Measurements from ENCODE around the gene NEU3. TPM values are rescaled to one million over a fixed set of nuclear protein-coding genes. Genes with fewer than 3 reads are reported as not detected.
"Not testable (repeated sequence)": the region's sequence is repeated elsewhere in the genome, so short reads cannot be mapped to it uniquely, and the experiment has no call there.

The NEU3 gene
- total RNA-seq, 1 donor from 2014 or later = 12.7 TPM

DNA sequence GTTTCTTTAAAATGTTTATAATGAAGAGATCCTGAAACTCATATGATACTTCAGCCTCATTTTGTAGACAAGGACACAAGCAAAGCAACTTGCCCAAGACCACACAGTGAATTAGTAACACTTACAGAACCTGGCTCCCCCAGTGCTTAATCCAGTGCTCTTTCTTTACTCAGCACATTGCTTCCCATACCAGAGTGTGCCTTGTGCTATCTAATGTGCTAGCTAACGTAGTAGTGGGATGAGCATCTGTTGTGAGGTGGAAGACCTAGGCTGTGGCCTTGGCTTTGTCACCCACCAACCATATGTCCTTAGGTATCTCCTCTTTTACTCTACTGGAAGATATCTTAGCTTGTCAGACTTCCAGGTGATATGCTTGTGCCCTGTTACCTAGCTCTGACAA, 34.5 kb upstream of the NEU3 start:
- DNase-seq (ENCODE audit: low read depth, low spot score) = no peak
- Mint-ChIP-seq H3K27me3 (ENCODE audit: low read depth) (no peaks in the 10 kb centered on the region), H3K36me3 (ENCODE audit: low read depth) (no peaks in the 10 kb centered on the region), H3K27ac (ENCODE audit: unreplicated experiment) (no peak overlapping the region), H3K4me3 (no peak overlapping the region), H3K4me1 (peaks cover 33% of the 10 kb centered on the region), H3K9me3 (no peaks in the 10 kb centered on the region)
- TF ChIP-seq, protein P1, sequence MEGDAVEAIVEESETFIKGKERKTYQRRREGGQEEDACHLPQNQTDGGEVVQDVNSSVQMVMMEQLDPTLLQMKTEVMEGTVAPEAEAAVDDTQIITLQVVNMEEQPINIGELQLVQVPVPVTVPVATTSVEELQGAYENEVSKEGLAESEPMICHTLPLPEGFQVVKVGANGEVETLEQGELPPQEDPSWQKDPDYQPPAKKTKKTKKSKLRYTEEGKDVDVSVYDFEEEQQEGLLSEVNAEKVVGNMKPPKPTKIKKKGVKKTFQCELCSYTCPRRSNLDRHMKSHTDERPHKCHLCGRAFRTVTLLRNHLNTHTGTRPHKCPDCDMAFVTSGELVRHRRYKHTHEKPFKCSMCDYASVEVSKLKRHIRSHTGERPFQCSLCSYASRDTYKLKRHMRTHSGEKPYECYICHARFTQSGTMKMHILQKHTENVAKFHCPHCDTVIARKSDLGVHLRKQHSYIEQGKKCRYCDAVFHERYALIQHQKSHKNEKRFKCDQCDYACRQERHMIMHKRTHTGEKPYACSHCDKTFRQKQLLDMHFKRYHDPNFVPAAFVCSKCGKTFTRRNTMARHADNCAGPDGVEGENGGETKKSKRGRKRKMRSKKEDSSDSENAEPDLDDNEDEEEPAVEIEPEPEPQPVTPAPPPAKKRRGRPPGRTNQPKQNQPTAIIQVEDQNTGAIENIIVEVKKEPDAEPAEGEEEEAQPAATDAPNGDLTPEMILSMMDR (conservative IDR thresholded peaks at IDR 0.05) = no peak

DNA sequence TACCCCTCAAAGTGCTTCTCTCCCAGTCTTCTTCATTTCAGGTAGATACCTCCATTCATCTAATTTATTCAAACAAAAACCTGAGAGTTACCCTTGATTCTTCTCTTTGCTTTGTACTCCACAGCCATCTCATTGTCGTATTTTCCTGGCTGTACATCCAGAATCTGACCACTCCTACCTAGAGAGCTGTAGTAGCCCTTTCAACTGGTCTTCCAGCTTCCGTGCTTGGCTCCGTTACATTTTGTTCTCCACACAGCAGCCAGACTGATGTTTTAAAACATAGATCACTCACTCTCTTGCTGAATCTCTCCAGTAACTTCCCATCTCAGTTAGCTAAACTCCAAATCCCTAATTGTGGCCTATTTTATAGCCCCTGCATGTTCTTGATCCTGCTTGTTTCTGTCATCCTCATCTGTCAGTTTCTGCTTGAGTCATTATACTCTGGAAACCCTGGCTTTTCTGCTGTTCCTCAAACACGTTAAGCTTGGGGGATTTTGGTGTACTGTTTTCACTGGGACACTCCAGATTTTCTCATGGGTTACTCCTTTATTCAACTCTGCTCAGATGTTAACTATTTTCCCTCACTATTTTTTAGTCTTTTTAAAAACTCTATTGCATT, 32.2 kb upstream of the NEU3 start:
- DNase-seq (ENCODE audit: low read depth, low spot score) = no peak
- H3K4me1 Mint-ChIP-seq = peaks cover 26% of the 10 kb centered on the region
- TF ChIP-seq, protein P1 (conservative IDR thresholded peaks at IDR 0.05) = no peak
- no peak overlapping the region for H3K27ac Mint-ChIP-seq (ENCODE audit: unreplicated experiment)
- no peak overlapping the region for H3K4me3 Mint-ChIP-seq
- H3K9me3 Mint-ChIP-seq = no peaks in the 10 kb centered on the region
- no peaks in the 10 kb centered on the region for H3K27me3 Mint-ChIP-seq (ENCODE audit: low read depth)
- H3K36me3 Mint-ChIP-seq (ENCODE audit: low read depth) = no peaks in the 10 kb centered on the region

DNA sequence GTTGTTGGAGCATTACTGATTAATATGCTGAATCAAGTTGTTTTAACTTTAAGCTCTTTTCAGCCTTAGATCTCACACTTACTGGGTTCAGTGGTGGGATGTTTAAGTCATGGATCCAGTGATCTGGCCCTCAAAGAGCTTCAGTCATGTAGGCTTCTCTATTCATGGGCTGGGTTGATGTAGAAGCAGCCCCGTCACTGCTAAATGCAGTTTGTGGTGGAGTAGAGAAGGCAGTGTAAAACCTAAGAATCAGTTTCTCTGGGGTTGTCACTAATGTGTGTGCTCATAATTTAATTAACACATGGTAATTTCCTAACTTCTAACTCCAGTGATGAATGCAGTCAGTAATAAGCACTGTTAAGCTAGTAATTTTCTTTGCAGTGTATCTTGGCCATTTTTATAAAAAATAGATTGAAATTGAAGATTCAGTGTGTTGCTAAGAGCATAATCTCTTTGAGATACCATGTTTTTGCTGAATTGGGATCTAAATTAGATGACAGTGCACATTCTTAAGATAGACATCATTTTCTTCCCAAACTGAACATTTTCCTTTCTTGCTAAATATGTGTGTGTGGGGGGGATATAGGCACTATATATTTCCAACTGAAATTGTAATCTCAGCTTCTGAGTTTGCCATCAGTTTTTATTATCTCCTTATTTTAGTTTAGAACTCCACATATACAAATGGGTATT, 30.6 kb upstream of the NEU3 start:
- no peak for DNase-seq (ENCODE audit: low read depth, low spot score)
- TF ChIP-seq, protein P1 (conservative IDR thresholded peaks at IDR 0.05) = no peak
- Mint-ChIP-seq H3K4me1 (peaks cover 22% of the 10 kb centered on the region), H3K27me3 (ENCODE audit: low read depth) (no peaks in the 10 kb centered on the region), H3K4me3 (no peak overlapping the region), H3K27ac (ENCODE audit: unreplicated experiment) (no peak overlapping the region), H3K36me3 (ENCODE audit: low read depth) (no peaks in the 10 kb centered on the region), H3K9me3 (no peaks in the 10 kb centered on the region)

- peaks cover 30% of the 10 kb centered on the region for H3K4me1 Mint-ChIP-seq
- H3K36me3 Mint-ChIP-seq (ENCODE audit: low read depth); H3K9me3 Mint-ChIP-seq; H3K27me3 Mint-ChIP-seq (ENCODE audit: low read depth); H3K27ac Mint-ChIP-seq (ENCODE audit: unreplicated experiment); DNase-seq (ENCODE audit: low read depth, low spot score); H3K4me3 Mint-ChIP-seq: not testable (repeated sequence)
Observed at GRCh38 chr11:74960128-74960527, 28.6 kb upstream of the NEU3 start.

DNA sequence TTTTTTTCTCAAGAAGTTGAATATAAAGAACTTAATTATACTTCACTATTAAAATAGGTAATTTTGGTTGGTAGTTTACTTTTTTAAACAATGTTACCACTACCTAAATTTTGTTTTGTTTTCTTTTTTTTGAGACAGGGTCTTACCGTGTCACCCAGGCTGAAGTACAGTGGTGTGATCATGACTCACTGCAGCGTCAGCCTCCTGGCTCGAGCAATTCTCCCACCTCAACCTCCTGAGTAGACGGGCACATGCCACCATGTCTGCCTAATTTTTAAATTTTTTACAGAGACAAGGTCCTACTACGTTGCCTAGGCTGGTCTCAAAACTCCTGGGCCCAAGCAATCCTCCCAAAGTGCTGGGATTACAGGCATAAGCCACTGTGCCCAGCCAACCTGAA, 22.1 kb upstream of the NEU3 start:
- no peaks in the 10 kb centered on the region for H3K27me3 Mint-ChIP-seq (ENCODE audit: low read depth)
- H3K9me3 Mint-ChIP-seq = no peaks in the 10 kb centered on the region
- peaks cover 3% of the 10 kb centered on the region for H3K36me3 Mint-ChIP-seq (ENCODE audit: low read depth)
- DNase-seq (ENCODE audit: low read depth, low spot score) = no peak
- peaks cover 8% of the 10 kb centered on the region for H3K4me1 Mint-ChIP-seq
- H3K27ac Mint-ChIP-seq (ENCODE audit: unreplicated experiment) = no peak overlapping the region
- TF ChIP-seq, protein P1 (conservative IDR thresholded peaks at IDR 0.05) = no peak
- H3K4me3 Mint-ChIP-seq = no peak overlapping the region

- Mint-ChIP-seq H3K27me3 (ENCODE audit: low read depth) (no peaks in the 10 kb centered on the region), H3K36me3 (ENCODE audit: low read depth) (peaks cover 23% of the 10 kb centered on the region), H3K27ac (ENCODE audit: unreplicated experiment) (no peak overlapping the region)
Observed at GRCh38 chr11:74970852-74971395, 17.8 kb upstream of the NEU3 start.

More at GRCh38 chr11:74970852-74971395, 17.8 kb upstream of the NEU3 start:
- Mint-ChIP-seq H3K9me3 (no peaks in the 10 kb centered on the region), H3K4me3 (no peak overlapping the region), H3K4me1 (no peaks in the 10 kb centered on the region)
- no peak for DNase-seq (ENCODE audit: low read depth, low spot score)
- TF ChIP-seq, protein P1 (conservative IDR thresholded peaks at IDR 0.05) = no peak
